Ishikawa (cell line): ENCODE results near the gene PAPPA.

Experiments used
- CREB1 ChIP-seq: IDR thresholded peaks from 2 replicates; pipeline ENCODE4 v1.6.1; 2012; ENCODE audit warnings: low read depth
- EP300 ChIP-seq: IDR thresholded peaks from 2 replicates; pipeline ENCODE4 v1.6.1; 2012; ENCODE audit warnings: borderline replicate concordance

DNA sequence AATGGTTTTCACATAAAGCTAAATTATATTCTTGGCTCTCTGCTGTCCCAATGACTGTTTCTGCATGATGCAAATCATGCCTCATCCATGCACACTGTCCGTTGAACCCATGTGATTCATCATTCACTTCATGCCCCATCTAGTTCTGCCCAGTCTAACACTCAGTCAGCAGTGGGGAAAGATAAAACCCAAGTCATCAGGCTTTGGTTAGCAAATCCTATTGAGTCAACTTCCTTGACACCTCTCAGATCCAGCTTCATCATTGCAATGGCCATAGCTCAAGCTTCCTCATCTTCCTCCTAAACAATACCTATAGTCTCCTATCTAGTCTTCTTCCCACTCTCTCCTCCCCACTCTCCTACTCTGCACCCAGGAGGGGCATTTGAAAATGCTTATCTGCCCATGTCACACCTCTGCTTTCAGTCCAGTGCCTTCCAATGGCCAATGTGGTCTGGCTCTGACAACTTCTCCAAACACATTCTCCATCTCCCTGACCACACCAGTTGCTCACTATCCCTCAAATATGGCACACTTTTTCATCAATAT, 267.5 kb downstream of the PAPPA start:
- no peak for TF ChIP-seq CREB1
- TF ChIP-seq EP300 = no peak
